Mesendoderm (in vitro differentiated cells): ENCODE data around the gene MEF2A.
A peak's percentile ranks its signal among the peaks of the same experiment; 100 is the strongest.

Experiments used
- DNase-seq: peaks from one replicate; pipeline ENCODE4 v3.0.0; 2013
- H2AK5ac ChIP-seq: 2 replicates; pipeline ENCODE4 v1.6.1; 2013; ENCODE audit warnings: low read length, inconsistent platforms
- H2BK120ac ChIP-seq: 2 replicates; pipeline ENCODE4 v1.6.1; 2013; ENCODE audit warnings: low read depth, mild to moderate bottlenecking, low read length, moderate library complexity, mixed read lengths
- H2BK15ac ChIP-seq: replicated peaks from 2 replicates; pipeline ENCODE4 v1.6.1; 2013; ENCODE audit warnings: low read depth, mild to moderate bottlenecking, moderate library complexity
- H2BK5ac ChIP-seq: 2 replicates; pipeline ENCODE4 v1.6.1; 2013; ENCODE audit warnings: low read length, inconsistent platforms
- H3K18ac ChIP-seq: 2 replicates; pipeline ENCODE4 v1.6.1; 2013; ENCODE audit warnings: mild to moderate bottlenecking, low read length, mixed read lengths
- H3K23ac ChIP-seq: one replicate; pipeline ENCODE4 v1.6.1; 2013; ENCODE audit warnings: low read length
- H3K27ac ChIP-seq: 2 replicates; pipeline ENCODE4 v1.5.1; 2013; ENCODE audit warnings: low read depth, mild to moderate bottlenecking, inconsistent platforms, low read length, moderate library complexity
- H3K27me3 ChIP-seq: 2 replicates; pipeline ENCODE4 v1.6.1; 2013; ENCODE audit warnings: low read length, control low read depth, mild to moderate bottlenecking, inconsistent platforms; ENCODE audit not compliant: insufficient read depth, poor library complexity
- H3K36me3 ChIP-seq: 2 replicates; pipeline ENCODE4 v1.6.1; 2013; ENCODE audit warnings: low read length, inconsistent platforms; ENCODE audit not compliant: control insufficient read depth, insufficient read depth
- H3K4ac ChIP-seq: one replicate; pipeline ENCODE4 v1.6.1; 2013; ENCODE audit warnings: low read depth, mild to moderate bottlenecking, low read length, moderate library complexity
- H3K4me1 ChIP-seq: 2 replicates; pipeline ENCODE4 v1.6.1; 2013; ENCODE audit warnings: low read depth, low read length, inconsistent platforms; ENCODE audit not compliant: control insufficient read depth
- H3K4me2 ChIP-seq: 2 replicates; pipeline ENCODE4 v1.6.1; 2013; ENCODE audit warnings: low read length
- H3K4me3 ChIP-seq: 2 replicates; pipeline ENCODE4 v1.5.1; 2013; ENCODE audit warnings: mild to moderate bottlenecking, low read length
- H3K56ac ChIP-seq: one replicate; pipeline ENCODE4 v1.6.1; 2013; ENCODE audit warnings: low read length
- H3K79me1 ChIP-seq: 2 replicates; pipeline ENCODE4 v1.6.1; 2013; ENCODE audit warnings: low read length, inconsistent platforms
- H3K79me2 ChIP-seq: 2 replicates; pipeline ENCODE4 v1.6.1; 2013; ENCODE audit warnings: mild to moderate bottlenecking, low read length; ENCODE audit not compliant: control insufficient read depth, insufficient read depth
- H3K9ac ChIP-seq: 2 replicates; pipeline ENCODE4 v1.6.1; 2013; ENCODE audit warnings: low read length, inconsistent platforms
- H4K5ac ChIP-seq: one replicate; pipeline ENCODE4 v1.6.1; 2013; ENCODE audit warnings: low read length
- H4K8ac ChIP-seq: one replicate; pipeline ENCODE4 v1.6.1; 2013; ENCODE audit warnings: low read depth, mild to moderate bottlenecking, control low read depth, low read length, moderate library complexity
- WGBS: extraction: QIAGEN DNeasy Blood & Tissue Kit; methylation state at CpG from one replicate; pipeline ENCODE4 v1.1.7; 2013; ENCODE audit warnings: low lambda C conversion rate, missing lambda C conversion rate; ENCODE audit not compliant: insufficient coverage; ENCODE audit errors: extremely low coverage; 5-methylcytosine and 5-hydroxymethylcytosine counted together

The MEF2A gene

DNA sequence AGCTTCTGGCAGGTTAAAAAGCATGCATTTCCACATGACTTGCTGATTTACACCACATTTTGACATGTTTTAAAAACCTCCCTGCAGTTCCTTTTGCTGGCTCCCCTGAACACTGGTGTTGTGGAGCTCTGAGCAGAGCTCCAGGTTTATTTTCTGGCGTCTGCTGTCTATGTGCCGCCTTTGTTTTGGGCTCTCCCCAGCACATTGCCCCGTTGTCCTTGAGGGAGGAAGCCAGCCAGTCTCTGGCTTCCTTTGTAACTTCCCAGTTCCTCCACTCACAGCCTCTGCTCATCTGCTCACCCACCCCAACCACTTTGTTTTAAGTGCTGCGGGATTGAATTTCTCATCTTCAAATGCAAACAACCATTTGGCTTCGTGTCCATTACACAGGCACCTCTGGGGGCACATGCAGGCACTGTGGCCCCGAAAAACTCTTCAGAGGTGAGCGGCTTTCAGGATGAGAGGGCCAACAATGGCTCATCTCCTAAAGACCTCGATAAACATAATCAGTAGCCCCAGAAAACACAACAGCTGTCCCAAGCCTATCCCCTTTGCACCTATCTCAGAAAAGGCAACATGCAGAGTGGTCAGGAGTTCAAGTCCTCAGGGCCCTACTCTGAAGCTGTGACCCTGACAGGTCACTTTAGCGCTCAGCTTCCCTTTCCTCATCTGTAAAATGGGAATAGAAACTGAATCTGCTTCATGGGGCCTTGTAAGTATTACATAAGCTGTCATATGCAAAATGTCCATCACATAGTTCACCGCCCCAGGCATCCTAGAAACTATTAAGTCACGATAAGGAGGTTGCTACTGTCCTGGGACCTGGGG lies 1.3 kb upstream of the MEF2A start:
- peak overlapping the region; percentile 84 for H3K56ac ChIP-seq
- H3K18ac ChIP-seq = no peak overlapping the region
- H3K4ac ChIP-seq = peak overlapping the region; percentile 1
- H3K27ac ChIP-seq = no peak overlapping the region
- H2AK5ac ChIP-seq = no peak overlapping the region
- peak; percentile 53 for DNase-seq
- WGBS = no CpG with 5 or more reads among the region's 11 CpGs
- no peak overlapping the region for H4K8ac ChIP-seq
- peaks cover 13% of the 10 kb centered on the region for H3K79me2 ChIP-seq
- peak overlapping the region; percentile 72 for H3K9ac ChIP-seq
- H2BK15ac ChIP-seq = no peak overlapping the region
- no peak overlapping the region for H3K4me3 ChIP-seq
- H4K5ac ChIP-seq = no peak overlapping the region
- H3K27me3 ChIP-seq = no peaks in the 10 kb centered on the region
- no peak overlapping the region for H2BK5ac ChIP-seq
- H3K36me3 ChIP-seq = no peaks in the 10 kb centered on the region
- H3K79me1 ChIP-seq = peaks cover 6% of the 10 kb centered on the region
- H2BK120ac ChIP-seq = no peak overlapping the region
- H3K23ac ChIP-seq = no peak overlapping the region
- H3K4me1 ChIP-seq = peaks cover 3% of the 10 kb centered on the region
- peak overlapping the region; percentile 53 for H3K4me2 ChIP-seq

GRCh38 chr15:99565049-99565298 lies 810 bp upstream of the MEF2A start:
- Histone ChIP-seq H2BK15ac (no peak overlapping the region), H3K56ac (peak overlapping the region; percentile 84), H2AK5ac (no peak overlapping the region), H2BK5ac (no peak overlapping the region), H3K4ac (peak overlapping the region; percentile 1), H3K4me1 (peaks cover 3% of the 10 kb centered on the region), H3K18ac (no peak overlapping the region), H4K5ac (no peak overlapping the region), H3K4me3 (no peak overlapping the region), H3K79me2 (peaks cover 13% of the 10 kb centered on the region), H3K4me2 (peak overlapping the region; percentile 53), H3K36me3 (no peaks in the 10 kb centered on the region), H3K79me1 (peaks cover 6% of the 10 kb centered on the region), H3K9ac (peak overlapping the region; percentile 72), H3K27ac (no peak overlapping the region), H4K8ac (no peak overlapping the region), H3K27me3 (no peaks in the 10 kb centered on the region), H3K23ac (no peak overlapping the region), H2BK120ac (no peak overlapping the region)
- WGBS = no CpG with 5 or more reads among the region's 22 CpGs
- DNase-seq = peak; percentile 53

- Histone ChIP-seq H4K5ac (no peak overlapping the region), H4K8ac (peak overlapping the region; percentile 100), H3K4me3 (peak overlapping the region; percentile 83), H3K27ac (peak overlapping the region; percentile 93), H3K4me1 (peaks cover 3% of the 10 kb centered on the region), H3K23ac (no peak overlapping the region), H3K9ac (peak overlapping the region; percentile 82), H2BK15ac (no peak overlapping the region), H3K79me2 (peaks cover 16% of the 10 kb centered on the region), H3K4me2 (peak overlapping the region; percentile 1), H3K56ac (peak overlapping the region; percentile 88), H3K36me3 (no peaks in the 10 kb centered on the region), H2BK5ac (no peak overlapping the region), H3K18ac (peak overlapping the region; percentile 99), H2BK120ac (peak overlapping the region; percentile 75), H3K4ac (peak overlapping the region; percentile 96), H3K79me1 (peaks cover 6% of the 10 kb centered on the region), H3K27me3 (no peaks in the 10 kb centered on the region), H2AK5ac (no peak overlapping the region)
- peak; percentile 26 for DNase-seq
- no CpG with 5 or more reads among the region's 69 CpGs for WGBS
These were observed 543 bp downstream of the MEF2A start for GRCh38 chr15:99566157-99566897.

GRCh38 chr15:99568625-99569352 lies 3.0 kb downstream of the MEF2A start:
- Histone ChIP-seq H3K4me3 (no peak overlapping the region), H2BK15ac (no peak overlapping the region), H2BK5ac (no peak overlapping the region), H3K36me3 (no peaks in the 10 kb centered on the region), H4K5ac (no peak overlapping the region), H3K23ac (no peak overlapping the region), H2BK120ac (no peak overlapping the region), H3K27me3 (no peaks in the 10 kb centered on the region), H3K4me1 (peaks cover 3% of the 10 kb centered on the region), H2AK5ac (no peak overlapping the region), H3K9ac (no peak overlapping the region), H3K79me1 (peaks cover 8% of the 10 kb centered on the region), H3K18ac (no peak overlapping the region), H3K27ac (no peak overlapping the region), H4K8ac (no peak overlapping the region), H3K79me2 (peaks cover 33% of the 10 kb centered on the region), H3K4ac (no peak overlapping the region), H3K56ac (no peak overlapping the region), H3K4me2 (no peak overlapping the region)
- peak; percentile 54 for DNase-seq
- no CpG with 5 or more reads among the region's 9 CpGs for WGBS

GRCh38 chr15:99571299-99571698 lies 5.5 kb downstream of the MEF2A start:
- Histone ChIP-seq H3K18ac (no peak overlapping the region), H3K36me3 (no peaks in the 10 kb centered on the region), H3K4me2 (no peak overlapping the region), H3K4ac (no peak overlapping the region), H2AK5ac (no peak overlapping the region), H4K5ac (no peak overlapping the region), H2BK5ac (no peak overlapping the region), H3K79me2 (peaks cover 45% of the 10 kb centered on the region), H3K23ac (no peak overlapping the region), H3K27me3 (no peaks in the 10 kb centered on the region), H3K9ac (no peak overlapping the region), H3K27ac (no peak overlapping the region), H4K8ac (no peak overlapping the region), H2BK15ac (no peak overlapping the region), H3K4me1 (peaks cover 5% of the 10 kb centered on the region), H3K79me1 (peaks cover 13% of the 10 kb centered on the region), H3K4me3 (no peak overlapping the region), H3K56ac (no peak overlapping the region), H2BK120ac (no peak overlapping the region)
- no peak for DNase-seq
- no CpG with 5 or more reads among the region's 3 CpGs for WGBS
